Common myeloid progenitor, CD34-positive (primary cell): Measurements from ENCODE around the gene NRF1.
"Not testable (repeated sequence)": the region's sequence is repeated elsewhere in the genome, so short reads cannot be mapped to it uniquely, and the experiment has no call there.

ENCODE experiments used
- CTCF ChIA-PET: fragments of 350-600 bp; sonication (Branson Sonifier 250); formaldehyde crosslinking; loops from one replicate; lab custom pipeline; 2021; ENCODE audit warnings: antibody characterized with exemption; lab: Charles Lee
- POLR2A ChIA-PET: fragments of 350-600 bp; sonication (Branson Sonifier 250); formaldehyde crosslinking; loops from one replicate; lab custom pipeline; 2021; ENCODE audit warnings: antibody characterized with exemption; lab: Charles Lee
- DNase-seq, 3 donors: peaks; one replicate each; pipeline versions ENCODE4 v3.0.0 to v3.0.0-alpha.2; 2013
- H3K27ac ChIP-seq, 2 experiments: 1 replicate in 1 of 2; 2 replicates in 1 of 2; pipeline ENCODE4 v1.7.0; 2013; ENCODE audit warnings: inconsistent platforms in 2 of 2, low read length in 2 of 2, mild to moderate bottlenecking in 2 of 2, low read depth in 1 of 2, moderate library complexity in 1 of 2; ENCODE audit not compliant: severe bottlenecking in 2 of 2, insufficient read depth in 1 of 2, poor library complexity in 1 of 2
- H3K27me3 ChIP-seq, 5 experiments: replicated peaks in 2 of 5; 1 replicate in 3 of 5; 2 replicates in 2 of 5; pipeline versions ENCODE4 v1.6.1 to v1.7.0; 2013; ENCODE audit warnings: low read length in 4 of 5, mild to moderate bottlenecking in 2 of 5, moderate library complexity in 2 of 5, inconsistent platforms in 1 of 5; ENCODE audit not compliant: insufficient read depth in 5 of 5, control insufficient read depth in 4 of 5
- H3K36me3 ChIP-seq, 4 experiments: 1 replicate in 2 of 4; 2 replicates in 2 of 4; pipeline versions ENCODE4 v1.6.1 to v1.7.0; 2013; ENCODE audit warnings: low read length in 3 of 4, control low read depth in 1 of 4, mild to moderate bottlenecking in 1 of 4; ENCODE audit not compliant: control insufficient read depth in 4 of 4, insufficient read depth in 4 of 4
- H3K4me1 ChIP-seq, 4 experiments: 1 replicate in 3 of 4; 2 replicates in 1 of 4; pipeline versions ENCODE4 v1.6.1 to v1.7.1; 2013; ENCODE audit warnings: low read length in 3 of 4, mild to moderate bottlenecking in 3 of 4, control low read depth in 1 of 4, inconsistent platforms in 1 of 4, moderate library complexity in 1 of 4; ENCODE audit not compliant: control insufficient read depth in 4 of 4, insufficient read depth in 4 of 4; ENCODE audit errors: control extremely low read depth in 1 of 4
- H3K4me3 ChIP-seq, 7 experiments: 1 replicate in 4 of 7; 2 replicates in 3 of 7; pipeline versions ENCODE4 v1.5.1 to v1.7.0; 2013; ENCODE audit warnings: mild to moderate bottlenecking in 7 of 7, low read length in 6 of 7, moderate library complexity in 6 of 7, inconsistent platforms in 2 of 7, low read depth in 2 of 7, control low read depth in 1 of 7; ENCODE audit not compliant: insufficient read depth in 4 of 7, control insufficient read depth in 1 of 7; ENCODE audit errors: extremely low read depth in 1 of 7
- H3K9me3 ChIP-seq, 5 experiments: 1 replicate in 4 of 5; 2 replicates in 1 of 5; pipeline versions ENCODE4 v1.6.1 to v1.7.1; 2013; ENCODE audit warnings: low read length in 4 of 5, mild to moderate bottlenecking in 2 of 5, inconsistent platforms in 1 of 5, low read depth in 1 of 5, moderate library complexity in 1 of 5; ENCODE audit not compliant: control insufficient read depth in 4 of 5, insufficient read depth in 2 of 5; ENCODE audit errors: control extremely low read depth in 1 of 5
- WGBS: methylation state at CpG from one replicate; pipeline ENCODE4 v1.1.5; 2013; ENCODE audit not compliant: insufficient coverage; 5-methylcytosine and 5-hydroxymethylcytosine counted together

Gene NRF1

DNA sequence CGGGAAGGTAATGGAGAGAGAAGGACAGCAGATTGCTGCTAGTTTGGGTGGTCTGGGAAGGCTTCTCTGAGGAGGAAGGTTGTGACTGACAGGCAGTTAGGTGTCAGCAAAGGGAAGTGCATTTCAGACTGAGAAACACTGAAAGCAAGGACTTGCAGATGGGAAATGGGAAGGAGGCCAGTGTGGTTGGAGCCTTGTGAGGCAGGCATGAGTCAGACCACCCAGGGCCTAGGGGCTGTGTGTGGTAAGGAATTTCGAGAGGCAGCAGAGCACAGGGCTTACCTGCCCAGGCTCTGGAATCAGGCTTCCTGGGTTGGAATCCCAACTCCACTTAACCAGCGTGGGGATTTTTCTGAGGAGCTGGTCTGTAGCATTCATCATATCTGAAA is 53.5 kb downstream of the NRF1 start:
- Histone ChIP-seq H3K4me1 (peaks cover 0 to 9% (median 6%) of the 10 kb centered on the region in 4 experiments), H3K27ac (no peak overlapping the region), H3K4me3 (no peak overlapping the region), H3K9me3 (peaks cover 0 to 21% (median 15%) of the 10 kb centered on the region in 5 experiments), H3K27me3 (no peaks in the 10 kb centered on the region), H3K36me3 (peaks cover 5 to 25% (median 14%) of the 10 kb centered on the region in 4 experiments)
- peak; percentile 12 to 56 (median 55) for DNase-seq
- POLR2A ChIA-PET: no interaction called here
- CTCF ChIA-PET: interaction anchor here (0.6 to 3.0 kb wide), 14 partner anchors 9 to 1203 kb away, joined by 3 to 39 read pairs (median 3); no protein-coding TSS in a partner anchor
- 100% methylated on average over 3 of the region's 3 CpGs for WGBS

DNA sequence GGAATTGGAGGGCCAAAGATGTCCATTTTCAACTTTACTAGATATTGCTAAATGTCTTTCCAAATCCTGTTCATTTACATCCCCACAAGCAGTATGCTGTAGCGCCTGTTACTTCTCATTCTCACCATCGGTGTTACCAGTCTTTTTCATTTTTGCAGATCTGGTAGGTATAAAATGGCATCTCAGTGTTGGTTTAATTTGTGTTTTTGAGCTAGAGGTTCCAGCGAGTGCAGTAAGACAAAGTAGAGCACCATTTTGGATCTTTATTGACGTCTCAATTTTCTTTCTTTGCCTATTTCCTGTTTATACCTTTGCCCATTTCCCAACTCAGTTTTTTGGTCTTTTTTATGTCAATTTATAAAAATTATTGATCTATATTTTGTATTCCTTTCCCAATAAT is 55.6 kb downstream of the NRF1 start:
- ChIA-PET POLR2A (no interaction called here), CTCF (interaction anchor here (0.9 to 1.8 kb wide), 4 partner anchors 158 to 342 kb away, joined by 4 to 7 read pairs (median 4); no protein-coding TSS in a partner anchor)
- no peak overlapping the region for H3K27ac ChIP-seq
- H3K36me3 ChIP-seq: peaks cover 4 to 16% (median 7%) of the 10 kb centered on the region in 4 experiments
- no CpG with 5 or more reads among the region's 4 CpGs for WGBS
- peaks cover 0 to 2% (median 0%) of the 10 kb centered on the region in 5 experiments for H3K9me3 ChIP-seq
- DNase-seq: no peak
- H3K4me3 ChIP-seq: no peak overlapping the region
- H3K4me1 ChIP-seq: peaks cover 0 to 9% (median 6%) of the 10 kb centered on the region in 4 experiments
- no peaks in the 10 kb centered on the region for H3K27me3 ChIP-seq

DNA sequence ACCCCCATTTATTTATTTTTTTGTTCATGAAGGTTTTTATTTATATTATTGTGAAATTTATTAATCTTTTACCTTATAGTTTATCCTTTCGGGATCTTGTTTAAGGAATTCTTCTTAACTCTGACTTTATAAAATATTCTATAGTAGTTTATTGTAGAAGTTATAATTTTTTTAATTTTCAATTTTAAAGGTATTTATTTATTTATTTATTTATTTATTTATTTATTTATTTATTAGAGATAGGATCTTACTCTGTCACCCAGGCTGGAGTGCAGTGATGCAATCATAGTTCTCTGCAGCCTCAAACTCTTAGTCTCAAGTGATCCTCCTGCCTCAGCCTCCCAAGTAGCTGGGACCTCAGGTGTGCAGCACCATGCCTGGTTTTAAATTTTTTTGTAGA is 56.0 kb downstream of the NRF1 start:
- no peaks in the 10 kb centered on the region for H3K27me3 ChIP-seq
- peaks cover 0 to 9% (median 6%) of the 10 kb centered on the region in 4 experiments for H3K4me1 ChIP-seq
- DNase-seq: no peak
- no peak overlapping the region for H3K27ac ChIP-seq
- ChIA-PET CTCF (interaction anchor here (0.6 to 1.8 kb wide), 4 partner anchors 18 to 342 kb away, joined by 3 to 7 read pairs (median 4); no protein-coding TSS in a partner anchor), POLR2A (no interaction called here)
- H3K4me3 ChIP-seq: no peak overlapping the region
- H3K36me3 ChIP-seq: peaks cover 8 to 17% (median 10%) of the 10 kb centered on the region in 4 experiments
- WGBS: no CpG with 5 or more reads among the region's 1 CpG
- H3K9me3 ChIP-seq: peaks cover 0 to 3% (median under 1%) of the 10 kb centered on the region in 5 experiments

DNA sequence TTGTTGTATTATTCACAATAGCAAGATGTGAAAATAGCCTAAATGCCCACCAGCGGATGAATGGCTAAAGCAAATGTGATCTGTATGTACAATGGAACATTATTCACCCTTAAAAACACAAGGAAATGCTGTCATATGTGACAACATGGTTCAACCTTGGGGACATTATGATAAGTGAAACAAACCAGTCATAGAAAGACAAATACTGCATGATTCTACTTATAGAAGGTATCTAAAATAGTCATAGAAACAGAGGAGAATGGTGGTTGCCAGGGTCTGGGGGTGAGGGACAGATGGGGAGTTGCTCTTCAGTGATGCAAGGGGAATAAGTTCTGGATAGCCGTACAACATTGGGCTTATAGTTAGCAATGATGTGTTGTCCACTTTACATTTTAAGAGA is 58.4 kb downstream of the NRF1 start:
- POLR2A ChIA-PET: no interaction called here
- DNase-seq: no peak
- no CpG with 5 or more reads among the region's 2 CpGs for WGBS
- Histone ChIP-seq H3K27me3 (no peaks in the 10 kb centered on the region), H3K4me3 (no peak overlapping the region), H3K27ac (no peak overlapping the region), H3K36me3 (peaks cover 12 to 35% (median 21%) of the 10 kb centered on the region in 4 experiments), H3K9me3 (peaks cover 0 to 21% (median 7%) of the 10 kb centered on the region in 5 experiments), H3K4me1 (peaks cover 0 to 5% (median 3%) of the 10 kb centered on the region in 4 experiments)
- CTCF ChIA-PET: no interaction called here

DNA sequence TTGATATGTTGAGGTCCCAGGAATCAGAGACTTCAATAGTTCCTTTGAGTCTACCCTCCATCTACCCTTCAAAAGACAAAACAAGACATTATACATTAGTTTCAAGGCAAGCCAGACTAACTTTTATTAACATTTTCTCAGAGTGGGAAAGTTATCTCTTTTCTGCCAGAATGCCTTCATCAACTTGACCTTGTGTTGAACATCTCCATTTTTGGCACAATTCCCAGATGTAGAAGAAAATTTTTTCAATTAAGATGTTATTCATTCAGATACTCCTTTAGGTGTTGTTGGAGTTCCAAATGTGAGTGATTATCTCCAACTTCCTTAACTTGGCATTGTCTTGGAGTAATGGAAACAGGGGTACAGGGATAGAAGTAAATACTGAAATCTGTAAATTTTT is 59.1 kb downstream of the NRF1 start:
- ChIA-PET POLR2A (no interaction called here), CTCF (no interaction called here)
- Histone ChIP-seq H3K4me1 (no peaks in the 10 kb centered on the region), H3K27me3 (no peaks in the 10 kb centered on the region), H3K9me3 (peaks cover 0 to 28% (median 12%) of the 10 kb centered on the region in 5 experiments), H3K27ac (no peak overlapping the region), H3K36me3 (peaks cover 17 to 42% (median 24%) of the 10 kb centered on the region in 4 experiments), H3K4me3 (no peak overlapping the region)
- no peak for DNase-seq

DNA sequence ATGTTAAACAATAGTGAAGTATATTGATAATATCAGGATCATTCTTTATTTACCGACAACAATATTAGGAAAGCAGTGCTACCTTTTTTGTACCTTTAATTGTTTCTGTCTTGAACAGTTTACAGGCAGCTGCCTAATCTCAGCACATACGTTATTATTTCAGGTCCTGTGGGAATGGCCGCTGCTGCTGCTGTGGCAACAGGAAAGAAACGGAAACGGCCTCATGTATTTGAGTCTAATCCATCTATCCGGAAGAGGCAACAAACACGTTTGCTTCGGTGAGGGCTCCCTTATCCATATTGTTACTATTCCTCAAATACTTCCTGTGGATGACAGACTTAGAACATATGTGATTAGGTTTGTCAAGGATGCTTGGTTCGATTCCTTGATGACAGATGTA is 59.7 kb downstream of the NRF1 start:
- no peaks in the 10 kb centered on the region for H3K27me3 ChIP-seq
- H3K4me1 ChIP-seq: no peaks in the 10 kb centered on the region
- no peak for DNase-seq
- ChIA-PET POLR2A (no interaction called here), CTCF (interaction anchor here (0.6 kb wide), 1 partner anchor 709 kb away, joined by 3 read pairs; no protein-coding TSS in a partner anchor)
- peaks cover 18 to 48% (median 26%) of the 10 kb centered on the region in 4 experiments for H3K36me3 ChIP-seq
- 90% methylated on average over 2 of the region's 9 CpGs for WGBS
- H3K9me3 ChIP-seq: peaks cover 0 to 34% (median 17%) of the 10 kb centered on the region in 5 experiments
- H3K4me3 ChIP-seq: no peak overlapping the region
- no peak overlapping the region for H3K27ac ChIP-seq

DNA sequence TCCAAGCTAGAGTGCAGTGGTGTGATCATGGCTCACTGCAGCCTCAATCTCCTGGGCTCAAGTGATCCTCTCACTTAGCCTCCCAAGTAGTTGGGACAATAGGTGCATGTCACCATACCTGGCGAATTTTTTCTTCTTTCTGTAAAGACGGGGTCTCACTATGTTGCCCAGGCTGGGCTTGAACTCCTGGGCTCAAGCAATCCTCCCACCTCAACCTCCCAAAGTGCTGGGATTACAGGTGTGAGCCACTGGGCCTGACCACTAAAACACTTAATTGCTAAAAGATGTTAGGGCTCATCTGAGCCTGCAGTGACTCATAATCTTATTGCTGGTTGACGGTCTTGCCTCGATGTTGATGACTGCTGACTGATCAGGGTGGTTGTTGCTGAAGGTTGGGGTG is 63.0 kb downstream of the NRF1 start:
- peaks cover 0 to 38% (median 17%) of the 10 kb centered on the region in 5 experiments for H3K9me3 ChIP-seq
- 100% methylated on average over 2 of the region's 4 CpGs for WGBS
- H3K27me3 ChIP-seq, H3K27ac ChIP-seq, H3K4me1 ChIP-seq, DNase-seq, H3K4me3 ChIP-seq: not testable (repeated sequence)
- ChIA-PET CTCF (interaction anchor here (0.6 to 1.5 kb wide), 4 partner anchors 10 to 1415 kb away, joined by 3 to 6 read pairs (median 4); no protein-coding TSS in a partner anchor), POLR2A (interaction anchor here (0.6 kb wide), 2 partner anchors 460 to 576 kb away, joined by 3 to 4 read pairs; no protein-coding TSS in a partner anchor)
- H3K36me3 ChIP-seq: peaks cover 23 to 70% (median 37%) of the 10 kb centered on the region in 4 experiments
